Nephron (organoid): ENCODE data around the gene INTS11.

Experiments
- H3K27ac Mint-ChIP-seq, 3 experiments: 2 replicates each; pipeline ENCODE4 v1.8.0; 2020; ENCODE audit warnings: mixed read lengths in 3 of 3, mild to moderate bottlenecking in 2 of 3, moderate library complexity in 1 of 3
- H3K27me3 Mint-ChIP-seq: 2 replicates; pipeline ENCODE4 v1.8.0; 2021; ENCODE audit warnings: low read depth, mild to moderate bottlenecking, moderate library complexity, mixed read lengths
- H3K36me3 Mint-ChIP-seq: 2 replicates; pipeline ENCODE4 v1.8.0; 2020; ENCODE audit warnings: low read depth, mixed read lengths
- H3K4me1 Mint-ChIP-seq: 2 replicates; pipeline ENCODE4 v1.8.0; 2020; ENCODE audit warnings: mixed read lengths
- H3K4me3 Mint-ChIP-seq, 3 experiments: 2 replicates each; pipeline ENCODE4 v1.8.0; 2020; ENCODE audit warnings: mild to moderate bottlenecking in 3 of 3, mixed read lengths in 3 of 3, moderate library complexity in 2 of 3
- H3K9me3 Mint-ChIP-seq: 2 replicates; pipeline ENCODE4 v1.8.0; 2020; ENCODE audit warnings: mixed read lengths
- CTCF ChIP-seq, 3 experiments: fragments of 200-600 bp; sonication (generic); IDR thresholded peaks; one replicate each; pipeline ENCODE4 v1.5.0; 2021; ENCODE audit warnings: antibody characterized with exemption in 3 of 3; ENCODE audit not compliant: unreplicated experiment in 3 of 3

The INTS11 gene

GRCh38 chr1:1358433-1359271 lies 34.2 kb upstream of the INTS11 start, which contains the start of gene MXRA8:
TSS of gene MXRA8 (minus strand) at chr1:1358555. CDS start at chr1:1358504, 51 bp downstream.
- Mint-ChIP-seq H3K36me3 (no peaks in the 10 kb centered on the region), H3K9me3 (no peaks in the 10 kb centered on the region), H3K27ac (peak within 1 kb of the TSS; percentile 100), H3K4me1 (peaks cover 26% of the 10 kb centered on the region), H3K27me3 (no peaks in the 10 kb centered on the region), H3K4me3 (peak within 1 kb of the TSS; percentile 93 to 94 (median 94))
- TF ChIP-seq CTCF (IDR thresholded peaks at IDR 0.05; ENCODE audit: unreplicated experiment in 3 of 3), result no peak

DNA sequence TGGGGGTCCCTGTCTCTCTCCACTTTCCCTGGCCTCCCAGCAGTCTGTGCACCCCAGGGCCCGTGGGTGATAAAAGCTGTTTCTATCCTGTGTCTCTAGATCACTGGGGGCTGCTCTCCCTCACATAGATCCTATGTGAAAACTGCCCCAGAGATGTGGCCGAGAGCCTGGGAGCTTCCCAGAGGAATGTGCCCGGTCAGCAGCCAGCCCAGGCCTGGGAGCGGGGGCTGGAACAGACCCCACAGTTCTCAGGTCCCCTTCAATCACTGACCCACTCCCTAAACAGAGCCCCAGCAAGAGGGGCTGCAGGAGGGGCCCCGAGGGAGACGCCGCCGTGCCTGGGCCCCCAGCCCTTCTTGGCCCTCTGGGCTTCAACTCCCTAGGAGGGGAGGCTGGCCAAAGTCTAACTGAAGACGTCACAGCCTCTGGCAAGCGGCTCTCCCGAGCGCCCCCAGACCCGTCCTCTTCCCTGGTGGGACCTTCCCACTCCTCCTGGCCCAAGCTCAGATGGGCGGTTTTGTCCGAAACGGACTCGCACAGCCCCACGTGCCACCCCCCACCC lies 33.5 kb upstream of the INTS11 start:
- H3K4me3 Mint-ChIP-seq, result peak overlapping the region; percentile 93 to 94 (median 94)
- peaks cover 26% of the 10 kb centered on the region for H3K4me1 Mint-ChIP-seq
- no peaks in the 10 kb centered on the region for H3K36me3 Mint-ChIP-seq
- no peak for TF ChIP-seq CTCF (IDR thresholded peaks at IDR 0.05; ENCODE audit: unreplicated experiment in 3 of 3)
- no peaks in the 10 kb centered on the region for H3K9me3 Mint-ChIP-seq
- peaks cover 1% of the 10 kb centered on the region for H3K27me3 Mint-ChIP-seq
- H3K27ac Mint-ChIP-seq, result peak overlapping the region; percentile 100

DNA sequence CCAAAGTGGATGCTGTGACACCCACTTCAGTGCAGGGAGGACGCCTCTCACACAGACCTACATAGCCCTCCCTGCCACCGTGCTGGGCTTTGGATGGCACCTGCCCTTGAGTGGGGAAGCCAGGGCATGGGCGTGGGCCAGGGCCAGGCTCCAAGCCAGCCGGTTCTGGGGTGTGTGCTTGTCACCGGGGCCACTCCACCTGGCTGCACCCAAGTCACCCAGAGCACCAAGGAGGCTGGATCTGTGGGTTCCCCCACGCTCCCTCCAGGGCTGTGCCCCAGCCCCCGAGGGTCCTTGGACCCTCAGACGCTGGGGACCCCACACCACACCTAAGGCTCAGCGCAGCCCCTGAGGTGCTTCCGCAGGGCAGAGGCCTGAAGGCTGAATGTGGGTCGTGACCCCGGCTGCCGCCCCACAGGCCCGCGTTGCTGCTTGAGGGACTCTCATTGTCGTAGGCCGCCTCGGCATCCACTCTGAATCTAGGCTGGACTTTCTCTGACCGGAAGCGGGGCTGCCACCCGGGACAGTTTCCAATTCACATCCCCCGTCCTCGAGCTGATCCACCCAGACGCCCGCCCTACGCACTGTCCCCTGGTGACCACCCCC lies 32.4 kb upstream of the INTS11 start:
- Mint-ChIP-seq H3K27me3 (peaks cover 11% of the 10 kb centered on the region), H3K4me1 (peaks cover 32% of the 10 kb centered on the region), H3K9me3 (no peaks in the 10 kb centered on the region), H3K27ac (peak overlapping the region; percentile 100), H3K4me3 (peak overlapping the region; percentile 93 to 94 (median 94)), H3K36me3 (peaks cover 8% of the 10 kb centered on the region)
- TF ChIP-seq CTCF (IDR thresholded peaks at IDR 0.05; ENCODE audit: unreplicated experiment in 3 of 3), result no peak

DNA sequence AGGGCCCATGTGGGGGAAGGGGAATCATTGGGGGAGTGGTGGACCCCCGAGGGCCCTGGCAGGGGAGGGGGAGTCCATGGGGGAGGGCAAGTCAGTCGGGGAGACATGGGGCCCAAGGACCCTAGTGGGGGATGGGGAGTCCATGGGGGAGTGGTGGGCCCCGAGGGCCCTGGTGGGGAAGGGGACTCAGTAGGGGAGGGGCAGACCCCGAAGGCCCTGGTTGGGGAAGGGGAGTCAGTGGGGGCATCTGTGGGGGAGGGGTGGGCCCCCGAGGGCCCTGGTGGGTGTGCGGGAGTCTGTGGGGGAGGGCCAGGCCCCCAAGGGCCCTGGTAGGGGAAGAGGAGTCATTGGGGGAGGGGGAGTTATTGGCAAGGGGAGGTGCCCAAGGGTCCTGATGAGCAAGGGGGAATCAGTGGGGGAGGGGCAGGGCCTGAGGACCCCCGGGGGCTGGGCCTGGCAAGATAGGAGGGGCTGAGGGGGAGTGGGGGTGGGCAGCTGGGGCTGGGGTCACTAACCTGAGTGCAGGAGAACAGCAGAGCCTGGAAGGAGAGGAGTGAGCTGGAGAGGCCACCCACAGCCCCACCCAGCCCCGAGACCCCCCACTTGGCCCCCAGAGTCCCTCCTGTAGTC lies 31.8 kb upstream of the INTS11 start:
- Mint-ChIP-seq H3K36me3 (peaks cover 8% of the 10 kb centered on the region), H3K9me3 (no peaks in the 10 kb centered on the region), H3K4me3 (peak overlapping the region; percentile 93 to 94 (median 94)), H3K27me3 (peaks cover 11% of the 10 kb centered on the region), H3K27ac (peak overlapping the region in 1 of 3 experiments; percentile 100), H3K4me1 (peaks cover 30% of the 10 kb centered on the region)
- TF ChIP-seq CTCF (IDR thresholded peaks at IDR 0.05; ENCODE audit: unreplicated experiment in 3 of 3), result no peak

DNA sequence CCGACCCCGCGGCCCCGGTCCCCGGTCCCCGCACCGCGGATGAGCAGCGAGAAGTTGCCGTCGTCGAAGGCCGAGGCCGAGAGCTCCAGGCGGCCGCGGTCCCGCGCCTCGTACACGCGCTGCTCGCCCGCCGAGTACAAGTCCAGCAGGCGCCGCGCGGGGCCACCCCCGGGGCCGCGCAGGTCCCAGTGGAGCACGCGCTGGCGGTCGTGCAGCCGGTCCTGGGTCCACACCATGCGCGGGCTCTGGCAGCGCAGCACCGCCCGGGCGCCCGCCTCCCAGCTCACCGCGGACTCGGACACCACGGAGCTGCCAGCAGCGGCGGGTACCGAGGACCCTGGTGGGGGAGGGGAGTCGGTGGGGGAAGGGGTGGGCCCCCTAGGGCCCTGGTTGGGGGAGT lies 31.0 kb upstream of the INTS11 start:
- TF ChIP-seq CTCF (IDR thresholded peaks at IDR 0.05; ENCODE audit: unreplicated experiment in 3 of 3), result no peak
- H3K4me1 Mint-ChIP-seq, result peaks cover 22% of the 10 kb centered on the region
- H3K9me3 Mint-ChIP-seq, result no peaks in the 10 kb centered on the region
- peaks cover 8% of the 10 kb centered on the region for H3K36me3 Mint-ChIP-seq
- peaks cover 11% of the 10 kb centered on the region for H3K27me3 Mint-ChIP-seq
- H3K4me3 Mint-ChIP-seq, result no peak overlapping the region
- H3K27ac Mint-ChIP-seq, result no peak overlapping the region
